RWPE1 (cell line): ENCODE measurements around the gene OR8A1.

Experiments
- CTCF ChIA-PET: fragments of 350-600 bp; sonication (Branson Sonifier 250); formaldehyde crosslinking; extraction: SDS; loops from one replicate; lab custom pipeline; 2021; lab: Yijun Ruan, JAX
- POLR2A ChIA-PET: fragments of 400-600 bp; formaldehyde crosslinking; extraction: SDS; loops from one replicate; lab custom pipeline; 2020; ENCODE audit warnings: antibody characterized with exemption; ENCODE audit not compliant: low non-redundant PET; lab: Yijun Ruan, JAX
- DNase-seq: peaks from one replicate; pipeline ENCODE4 v3.0.0; 2012; ENCODE audit warnings: low spot score
- H3K27ac ChIP-seq: fragments of 450-650 bp; 2 replicates; pipeline ENCODE4 v1.5.1; 2017
- CTCF ChIP-seq: fragments of 450-650 bp; conservative IDR thresholded peaks from 2 replicates; pipeline ENCODE4 v1.5.1; 2017; ENCODE audit warnings: low read depth, mild to moderate bottlenecking

OR8A1 gene

GRCh38 chr11:124569697-124570096 is at the start of gene OR8A1:
Gene OR8A1, plus strand, starts transcription at chr11:124569997. Its CDS starts 123 bp downstream, at chr11:124570120.
- ChIA-PET POLR2A (no interaction called here), CTCF (no interaction called here)
- TF ChIP-seq CTCF, result no peak
- no peak within 1 kb of the TSS for H3K27ac ChIP-seq
- DNase-seq, result no peak

- no peak for DNase-seq
- ChIA-PET POLR2A (no interaction called here), CTCF (interaction anchor here (0.8 kb wide), 1 partner anchor 55 kb away, joined by 4 read pairs; no protein-coding TSS in a partner anchor)
- TF ChIP-seq CTCF, result no peak
- H3K27ac ChIP-seq, result no peak overlapping the region
These were observed 49.3 kb upstream of the OR8A1 start for GRCh38 chr11:124520550-124520854.

GRCh38 chr11:124533626-124534025 is 36.2 kb upstream of the OR8A1 start:
- CTCF ChIA-PET, result interaction anchor here (0.6 kb wide), 1 partner anchor 244 kb away, joined by 4 read pairs; no protein-coding TSS in a partner anchor

GRCh38 chr11:124534051-124534450 is 35.7 kb upstream of the OR8A1 start:
- no peak overlapping the region for H3K27ac ChIP-seq
- ChIA-PET CTCF (no interaction called here), POLR2A (no interaction called here)
- no peak for DNase-seq
- TF ChIP-seq CTCF, result no peak

More at GRCh38 chr11:124533626-124534025, 36.2 kb upstream of the OR8A1 start:
- DNase-seq, result no peak
- no peak for TF ChIP-seq CTCF
- no peak overlapping the region for H3K27ac ChIP-seq
- POLR2A ChIA-PET, result no interaction called here

GRCh38 chr11:124535552-124536232 is 34.1 kb upstream of the OR8A1 start:
- CTCF ChIA-PET, result interaction anchor here (0.8 kb wide), 1 partner anchor 293 kb away, joined by 3 read pairs; no protein-coding TSS in a partner anchor
- no peak for TF ChIP-seq CTCF
- H3K27ac ChIP-seq, result no peak overlapping the region
- DNase-seq, result no peak
- POLR2A ChIA-PET, result no interaction called here

GRCh38 chr11:124536520-124536919 is 33.3 kb upstream of the OR8A1 start:
- TF ChIP-seq CTCF, result no peak
- DNase-seq, result no peak
- H3K27ac ChIP-seq, result no peak overlapping the region
- POLR2A ChIA-PET, result no interaction called here
- CTCF ChIA-PET, result no interaction called here
